Tibial nerve (tissue), 4 donors: ENCODE data around the gene HTRA1. TPM values are rescaled to one million over a fixed set of nuclear protein-coding genes. Genes with fewer than 3 reads are reported as not detected.

Experiments used
- DNase-seq, 2 donors: peaks; one replicate each; pipeline ENCODE4 v3.0.0-alpha.2; 2019; ENCODE audit warnings: low spot score in 2 of 2
- H3K27ac ChIP-seq, 4 donors: fragments of 200-600 bp; sonication (generic) in 3 of 4; one replicate each; pipeline ENCODE4 v1.5.1; 2017 to 2019; ENCODE audit warnings: mild to moderate bottlenecking in 1 of 4
- H3K27me3 ChIP-seq, 2 donors: fragments of 200-600 bp; sonication (generic) in 1 of 2; one replicate each; pipeline versions ENCODE4 v1.5.1 to v1.6.0; 2017 to 2019
- H3K36me3 ChIP-seq, 3 donors: fragments of 200-600 bp; sonication (generic); one replicate each; pipeline ENCODE4 v1.5.1; 2018 to 2019
- H3K4me1 ChIP-seq, 4 donors: fragments of 200-600 bp; sonication (generic) in 3 of 4; one replicate each; pipeline ENCODE4 v1.5.1; 2017 to 2019
- H3K4me3 ChIP-seq, 4 donors: fragments of 200-600 bp; sonication (generic) in 3 of 4; one replicate each; pipeline ENCODE4 v1.5.1; 2017 to 2019; ENCODE audit warnings: mild to moderate bottlenecking in 1 of 4, moderate library complexity in 1 of 4
- H3K9me3 ChIP-seq, 4 donors: fragments of 200-600 bp; sonication (generic) in 3 of 4; one replicate each; pipeline ENCODE4 v1.5.1; 2017 to 2019
- CTCF ChIP-seq, 5 experiments: fragments of 200-600 bp in 3 of 5; fragments of 450-650 bp in 2 of 5; sonication (generic) in 3 of 5; IDR thresholded peaks; one replicate each; pipeline ENCODE4 v1.5.1; 2016 to 2019; ENCODE audit warnings: antibody characterized with exemption in 5 of 5, mild to moderate bottlenecking in 3 of 5, moderate library complexity in 2 of 5
- EP300 ChIP-seq, 2 donors: sonication (generic); formaldehyde crosslinking; IDR thresholded peaks; one replicate each; pipeline ENCODE4 v1.6.1; 2017; ENCODE audit warnings: antibody characterized with exemption in 2 of 2, mild to moderate bottlenecking in 1 of 2
- POLR2A ChIP-seq, 2 donors: fragments of 450-650 bp; IDR thresholded peaks; one replicate each; pipeline ENCODE4 v1.6.1; 2017; ENCODE audit warnings: antibody characterized with exemption in 2 of 2, mild to moderate bottlenecking in 2 of 2, moderate library complexity in 2 of 2
- WGBS, 2 donors: methylation state at CpG; one replicate each; pipeline ENCODE4 v1.1.5; 2018; 5-methylcytosine and 5-hydroxymethylcytosine counted together
- total RNA-seq, 4 donors: library from RNA; depleted of rRNA; stranded (reverse); fragments of >200 nt; gene quantifications; one replicate each; pipeline ENCODE4 v1.1.0, GENCODE V29; 2016

The HTRA1 gene
- total RNA-seq, 4 donors from 2014 or later, result 128 to 183 (median 173) TPM

- no peak for DNase-seq
- Histone ChIP-seq H3K9me3 (no peaks in the 10 kb centered on the region), H3K4me1 (peaks cover 0 to 41% (median 27%) of the 10 kb centered on the region in 4 donors), H3K36me3 (no peaks in the 10 kb centered on the region), H3K4me3 (no peak overlapping the region), H3K27ac (peak overlapping the region in 2 of 4 donors; percentile 42 to 67), H3K27me3 (no peaks in the 10 kb centered on the region)
- WGBS, 2 donors, result 48 to 60% methylated on average over 16 of the region's 16 CpGs
- no peak for TF ChIP-seq CTCF (IDR thresholded peaks at IDR 0.05)
- TF ChIP-seq POLR2A (IDR thresholded peaks at IDR 0.05), result no peak
These were observed 14.4 kb downstream of the HTRA1 start for GRCh38 chr10:122475591-122476332.

- no peak for DNase-seq
- Histone ChIP-seq H3K9me3 (no peaks in the 10 kb centered on the region), H3K4me1 (peaks cover 0 to 41% (median 27%) of the 10 kb centered on the region in 4 donors), H3K27ac (peak overlapping the region in 2 of 4 donors; percentile 42 to 67), H3K36me3 (no peaks in the 10 kb centered on the region), H3K27me3 (no peaks in the 10 kb centered on the region), H3K4me3 (no peak overlapping the region)
- 84 to 88% methylated on average over 5 to 6 of the region's 6 CpGs for WGBS, 2 donors
- TF ChIP-seq CTCF (IDR thresholded peaks at IDR 0.05), result no peak
- no peak for TF ChIP-seq EP300 (IDR thresholded peaks at IDR 0.05)
- no peak for TF ChIP-seq POLR2A (IDR thresholded peaks at IDR 0.05)
These were observed 15.0 kb downstream of the HTRA1 start for GRCh38 chr10:122476333-122476695.

- H3K36me3 ChIP-seq, result no peaks in the 10 kb centered on the region
- no peak overlapping the region for H3K4me3 ChIP-seq
- no peaks in the 10 kb centered on the region for H3K27me3 ChIP-seq
- no peaks in the 10 kb centered on the region for H3K9me3 ChIP-seq
- DNase-seq, result no peak
- WGBS, 2 donors, result 93 to 95% methylated on average over 5 of the region's 5 CpGs
- H3K4me1 ChIP-seq, result peaks cover 0 to 41% (median 27%) of the 10 kb centered on the region in 4 donors
- TF ChIP-seq POLR2A (IDR thresholded peaks at IDR 0.05) (no peak), EP300 (IDR thresholded peaks at IDR 0.05) (no peak)
- peak overlapping the region in 2 of 4 donors; percentile 32 to 56 for H3K27ac ChIP-seq
These were observed 16.1 kb downstream of the HTRA1 start for GRCh38 chr10:122477436-122477835.

- Histone ChIP-seq H3K9me3 (no peaks in the 10 kb centered on the region), H3K36me3 (no peaks in the 10 kb centered on the region), H3K27me3 (no peaks in the 10 kb centered on the region), H3K4me3 (no peak overlapping the region), H3K27ac (peak overlapping the region; percentile 29 to 87 (median 68)), H3K4me1 (peaks cover 0 to 38% (median 27%) of the 10 kb centered on the region in 4 donors)
- WGBS, 2 donors, result 55 to 62% methylated on average over 7 of the region's 7 CpGs
- TF ChIP-seq CTCF (IDR thresholded peaks at IDR 0.05) (no peak), EP300 (IDR thresholded peaks at IDR 0.05) (peak in 1 of 2 donors; percentile 77)
- no peak for DNase-seq
These were observed 17.6 kb downstream of the HTRA1 start for GRCh38 chr10:122478971-122479370.

- peak overlapping the region; percentile 35 to 87 (median 68) for H3K27ac ChIP-seq
- H3K4me3 ChIP-seq, result no peak overlapping the region
- 94 to 96% methylated on average over 10 of the region's 10 CpGs for WGBS, 2 donors
- no peaks in the 10 kb centered on the region for H3K36me3 ChIP-seq
- H3K9me3 ChIP-seq, result no peaks in the 10 kb centered on the region
- peaks cover 0 to 26% (median 19%) of the 10 kb centered on the region in 4 donors for H3K4me1 ChIP-seq
- no peaks in the 10 kb centered on the region for H3K27me3 ChIP-seq
- no peak for DNase-seq
- TF ChIP-seq POLR2A (IDR thresholded peaks at IDR 0.05), result no peak
- no peak for TF ChIP-seq EP300 (IDR thresholded peaks at IDR 0.05)
- TF ChIP-seq CTCF (IDR thresholded peaks at IDR 0.05), result no peak
These were observed 18.9 kb downstream of the HTRA1 start for GRCh38 chr10:122480146-122480833.
